ENCODE measurements around the gene SERPINB8.
A peak's percentile ranks its signal among the peaks of the same experiment; 100 is the strongest.

SERPINB8 gene

DNA sequence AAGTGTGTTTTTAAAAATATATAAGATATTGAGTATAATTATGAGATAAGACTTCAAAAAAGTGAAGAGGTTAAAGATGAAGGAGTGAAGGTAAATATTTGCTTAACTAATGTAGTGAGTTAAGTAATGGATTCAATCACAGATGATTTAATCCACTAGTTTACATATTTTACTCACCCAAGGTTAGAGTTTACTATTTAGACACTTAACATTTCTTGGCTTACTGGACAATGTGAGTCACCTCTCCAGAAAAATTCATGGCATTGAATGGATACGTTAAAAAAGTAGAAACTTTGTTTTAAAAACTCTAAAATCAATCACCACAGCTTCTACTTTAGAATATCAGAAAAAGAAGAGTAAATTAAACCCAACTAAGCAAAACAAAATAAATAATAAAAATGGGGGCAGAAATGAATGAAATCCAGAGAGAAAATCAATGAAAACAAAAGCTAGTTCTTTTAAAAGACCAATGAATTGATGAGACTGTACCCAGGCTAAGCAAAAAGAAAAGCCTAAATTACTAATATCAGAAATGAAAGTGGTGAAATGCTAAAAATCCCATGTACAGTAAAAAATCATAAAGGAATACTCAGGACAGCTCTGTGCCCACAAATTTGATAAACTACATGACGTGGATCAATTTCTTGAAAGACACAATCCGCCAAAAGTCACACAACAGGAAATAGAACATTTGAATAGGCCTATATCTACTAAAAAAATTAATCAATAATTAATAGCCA, 22.7 kb upstream of the SERPINB8 start:
- TF ChIP-seq TAF1 (IDR thresholded peaks at IDR 0.05; ENCODE audit: borderline replicate concordance, low read depth, low read length) (no peak), POLR2AphosphoS5 (IDR thresholded peaks at IDR 0.05; ENCODE audit: low read depth, low read length) (no peak)
- FAIRE-seq (no peak), DNase-seq (ENCODE audit: insufficient read length) (no peak)

DNA sequence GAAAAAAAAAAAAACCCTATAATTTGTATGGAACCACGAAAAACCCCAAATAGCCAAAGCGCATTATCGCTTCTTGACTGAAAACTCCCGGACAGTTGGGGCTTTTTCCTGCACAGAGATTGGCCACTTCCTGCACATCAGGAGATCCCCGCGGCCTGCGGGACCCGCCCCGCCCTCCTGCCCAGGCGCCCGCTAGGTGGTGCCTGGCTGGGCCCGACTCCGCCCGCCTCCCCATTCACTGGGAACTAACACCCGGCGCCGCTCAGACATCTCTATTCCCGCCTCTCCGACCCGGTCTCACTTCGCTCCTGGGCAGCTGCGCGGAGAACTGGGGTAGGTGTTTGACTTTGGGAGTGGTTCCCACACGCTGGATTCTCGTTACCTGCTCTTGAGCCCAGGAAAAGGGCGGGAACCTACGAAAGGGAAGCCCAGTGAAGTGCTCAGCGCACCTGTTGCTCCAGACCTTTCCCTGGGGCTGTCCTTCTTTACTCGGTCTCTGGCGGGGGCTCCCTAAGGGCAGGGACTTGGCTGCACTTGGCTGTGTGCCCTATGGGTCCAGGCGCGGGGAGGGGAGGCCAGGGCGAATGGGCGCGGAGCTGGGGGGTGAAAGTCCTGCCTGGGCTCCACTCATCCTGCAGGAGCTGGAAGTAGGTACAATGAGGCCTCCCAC, 20.7 kb upstream of the SERPINB8 start, which contains the start of gene HMSD:
HMSD (plus strand) TSS at position 234 of the 670 bp plus-strand sequence. CDS start 4,155 bp downstream, outside the sequence.
- DNase-seq (ENCODE audit: insufficient read length): peak; percentile 58
- peak; percentile 87 for FAIRE-seq
- peak; percentile 87 for TF ChIP-seq POLR2A (IDR thresholded peaks at IDR 0.05; ENCODE audit: low read depth, low read length)
- TF ChIP-seq POLR2AphosphoS5 (IDR thresholded peaks at IDR 0.05; ENCODE audit: low read depth, low read length): peak; percentile 72
- TF ChIP-seq TAF1 (IDR thresholded peaks at IDR 0.05; ENCODE audit: borderline replicate concordance, low read depth, low read length): peak; percentile 74

- DNase-seq (ENCODE audit: insufficient read length) (no peak), FAIRE-seq (peak; percentile 42)
- TF ChIP-seq POLR2AphosphoS5 (IDR thresholded peaks at IDR 0.05; ENCODE audit: low read depth, low read length) (no peak), POLR2A (IDR thresholded peaks at IDR 0.05; ENCODE audit: low read depth, low read length) (no peak), TAF1 (IDR thresholded peaks at IDR 0.05; ENCODE audit: borderline replicate concordance, low read depth, low read length) (no peak)
Measured at GRCh38 chr18:63951302-63951705, 18.6 kb upstream of the SERPINB8 start.

- no peak for DNase-seq (ENCODE audit: insufficient read length)
- TF ChIP-seq POLR2AphosphoS5 (IDR thresholded peaks at IDR 0.05; ENCODE audit: low read depth, low read length) (no peak), POLR2A (IDR thresholded peaks at IDR 0.05; ENCODE audit: low read depth, low read length) (no peak), TAF1 (IDR thresholded peaks at IDR 0.05; ENCODE audit: borderline replicate concordance, low read depth, low read length) (no peak)
- FAIRE-seq: no peak
Measured at GRCh38 chr18:63953811-63954210, 16.1 kb upstream of the SERPINB8 start.

- FAIRE-seq (no peak), DNase-seq (ENCODE audit: insufficient read length) (no peak)
- TF ChIP-seq POLR2AphosphoS5 (IDR thresholded peaks at IDR 0.05; ENCODE audit: low read depth, low read length): no peak
- TF ChIP-seq TAF1 (IDR thresholded peaks at IDR 0.05; ENCODE audit: borderline replicate concordance, low read depth, low read length): no peak
- no peak for TF ChIP-seq POLR2A (IDR thresholded peaks at IDR 0.05; ENCODE audit: low read depth, low read length)
Measured at GRCh38 chr18:63956755-63957154, 13.1 kb upstream of the SERPINB8 start.

DNA sequence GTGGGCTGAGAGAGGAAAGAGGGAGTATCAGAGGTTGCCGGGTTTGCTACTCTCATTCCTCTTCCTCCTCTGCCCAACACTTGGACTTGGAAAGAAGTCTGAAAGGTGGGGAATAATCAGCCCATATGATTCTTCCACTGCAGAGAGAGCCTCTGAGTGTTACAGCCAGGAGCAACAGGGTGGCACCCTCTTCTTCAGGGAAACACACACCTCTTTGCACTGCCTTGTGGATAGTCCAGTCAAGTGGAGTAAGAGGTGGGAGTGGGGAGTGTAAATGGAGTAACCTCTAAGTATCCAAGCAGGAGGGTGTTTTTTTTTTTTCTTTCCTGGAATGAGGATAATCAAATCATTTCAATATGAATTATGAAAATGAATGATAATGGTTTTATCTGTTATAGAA, 9.0 kb upstream of the SERPINB8 start:
- TF ChIP-seq POLR2A (IDR thresholded peaks at IDR 0.05; ENCODE audit: low read depth, low read length): no peak
- no peak for TF ChIP-seq POLR2AphosphoS5 (IDR thresholded peaks at IDR 0.05; ENCODE audit: low read depth, low read length)
- TF ChIP-seq TAF1 (IDR thresholded peaks at IDR 0.05; ENCODE audit: borderline replicate concordance, low read depth, low read length): no peak
- DNase-seq (ENCODE audit: insufficient read length) (no peak), FAIRE-seq (no peak)

DNA sequence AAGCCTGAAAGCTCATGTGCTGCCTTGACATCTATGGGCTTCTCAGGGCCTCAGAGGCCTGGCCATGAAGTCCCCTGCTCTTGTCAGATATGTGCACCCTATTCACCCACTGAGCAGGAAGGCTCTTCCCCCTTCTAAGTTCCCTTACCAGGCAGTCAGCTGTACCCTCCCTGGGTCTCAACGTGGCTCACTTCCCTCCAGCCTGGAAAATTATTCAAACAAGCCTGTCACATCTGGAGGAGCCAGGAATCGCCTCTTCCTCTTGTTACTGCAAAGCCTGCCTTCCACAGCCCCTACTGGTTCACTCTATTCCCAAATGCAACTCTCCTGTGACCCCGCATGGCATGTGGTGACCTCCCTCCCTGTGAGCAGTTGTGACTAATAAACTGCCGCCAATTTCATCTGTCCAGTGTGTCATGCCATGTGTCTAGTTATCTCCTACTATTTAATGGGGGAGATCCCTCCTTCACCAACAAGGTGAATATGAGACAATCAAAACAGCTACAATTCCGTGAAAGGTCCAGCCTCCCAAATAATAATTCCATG, 8.4 kb upstream of the SERPINB8 start:
- TF ChIP-seq POLR2AphosphoS5 (IDR thresholded peaks at IDR 0.05; ENCODE audit: low read depth, low read length) (no peak), POLR2A (IDR thresholded peaks at IDR 0.05; ENCODE audit: low read depth, low read length) (no peak), TAF1 (IDR thresholded peaks at IDR 0.05; ENCODE audit: borderline replicate concordance, low read depth, low read length) (no peak)
- DNase-seq (ENCODE audit: insufficient read length): no peak
- FAIRE-seq: no peak

GRCh38 chr18:63962137-63962536, 7.7 kb upstream of the SERPINB8 start:
- DNase-seq (ENCODE audit: insufficient read length) (no peak), FAIRE-seq (no peak)
- TF ChIP-seq POLR2AphosphoS5 (IDR thresholded peaks at IDR 0.05; ENCODE audit: low read depth, low read length): no peak
- TF ChIP-seq TAF1 (IDR thresholded peaks at IDR 0.05; ENCODE audit: borderline replicate concordance, low read depth, low read length): no peak
- TF ChIP-seq POLR2A (IDR thresholded peaks at IDR 0.05; ENCODE audit: low read depth, low read length): no peak

GRCh38 chr18:63963615-63964256, 6.1 kb upstream of the SERPINB8 start:
- TF ChIP-seq POLR2A (IDR thresholded peaks at IDR 0.05; ENCODE audit: low read depth, low read length) (no peak), POLR2AphosphoS5 (IDR thresholded peaks at IDR 0.05; ENCODE audit: low read depth, low read length) (no peak), TAF1 (IDR thresholded peaks at IDR 0.05; ENCODE audit: borderline replicate concordance, low read depth, low read length) (no peak)
- DNase-seq (ENCODE audit: insufficient read length): no peak
- FAIRE-seq: peak; percentile 94

DNA sequence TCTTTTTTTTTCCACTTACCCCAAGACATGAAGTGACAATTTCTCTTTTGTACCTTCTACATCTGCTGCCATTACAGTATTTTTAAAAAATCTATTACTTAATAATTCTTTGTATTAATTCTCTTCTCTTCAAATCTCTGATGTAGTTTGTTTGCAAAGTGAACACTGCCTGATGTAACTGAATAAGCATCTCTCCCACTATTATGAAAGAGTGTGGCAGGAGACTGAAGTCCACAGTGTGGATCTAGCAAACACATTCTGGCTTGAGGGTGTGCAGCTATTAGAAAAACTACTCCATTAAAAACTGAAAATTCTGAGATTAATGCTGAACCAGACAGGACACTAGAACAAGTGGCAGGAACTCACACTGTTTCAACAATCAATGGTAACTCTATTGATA, 5.0 kb upstream of the SERPINB8 start:
- DNase-seq (ENCODE audit: insufficient read length) (no peak), FAIRE-seq (no peak)
- TF ChIP-seq POLR2A (IDR thresholded peaks at IDR 0.05; ENCODE audit: low read depth, low read length) (no peak), POLR2AphosphoS5 (IDR thresholded peaks at IDR 0.05; ENCODE audit: low read depth, low read length) (no peak), TAF1 (IDR thresholded peaks at IDR 0.05; ENCODE audit: borderline replicate concordance, low read depth, low read length) (no peak)

DNA sequence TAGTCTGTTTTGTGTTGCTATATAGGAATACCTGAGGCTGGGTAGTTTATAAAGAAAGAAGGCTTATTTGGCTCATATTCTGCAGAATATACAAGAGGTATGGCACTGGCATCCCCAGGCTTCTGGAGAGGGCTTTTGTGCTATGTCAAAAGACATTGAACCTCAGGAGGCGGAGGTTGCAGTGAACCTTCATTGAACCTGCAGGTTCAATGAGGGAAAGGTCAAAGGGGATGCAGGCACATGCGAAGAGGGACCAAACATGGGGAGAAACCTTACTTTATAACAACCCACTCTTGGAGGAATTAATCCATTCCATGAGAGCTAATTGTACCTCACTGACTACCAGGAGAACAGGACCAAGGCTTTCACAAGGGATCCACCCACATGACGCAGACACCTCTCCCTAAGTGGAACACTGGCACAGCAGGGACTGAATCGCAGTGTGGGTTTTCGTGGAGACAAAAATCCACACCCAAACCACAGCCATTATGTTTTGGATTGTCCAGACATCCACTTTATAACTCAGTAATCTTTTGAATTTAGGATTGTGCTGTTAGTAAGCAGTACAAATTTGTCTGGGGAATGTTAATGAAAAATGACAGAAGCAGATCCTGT, 4.1 kb upstream of the SERPINB8 start:
- no peak for FAIRE-seq
- TF ChIP-seq TAF1 (IDR thresholded peaks at IDR 0.05; ENCODE audit: borderline replicate concordance, low read depth, low read length) (no peak), POLR2A (IDR thresholded peaks at IDR 0.05; ENCODE audit: low read depth, low read length) (no peak), POLR2AphosphoS5 (IDR thresholded peaks at IDR 0.05; ENCODE audit: low read depth, low read length) (no peak)
- no peak for DNase-seq (ENCODE audit: insufficient read length)
